GM13977 (cell line): ENCODE results near the gene SLC4A3.

Experiments
- DNase-seq: peaks from one replicate; pipeline ENCODE4 v3.0.0; 2012; ENCODE audit warnings: low spot score
- in situ Hi-C: fragments of 300-500 bp; cut with MboI; formaldehyde crosslinking; loops from one replicate; pipeline ENCODE4 v1.12.0; 2022; ENCODE audit warnings: low sequenced_read_pairs, low pct_unique_long_range_greater_than_20kb, mixed read lengths, inconsistent platforms; ENCODE audit not compliant: unreplicated experiment
- TF ChIP-seq, protein P1 (sequence below): IDR thresholded peaks from 2 replicates; pipeline ENCODE4 v1.5.1; 2012; ENCODE audit warnings: mild to moderate bottlenecking, control low read depth; ENCODE audit not compliant: insufficient read depth; ENCODE audit errors: extremely low read depth, missing control alignments

The SLC4A3 gene

DNA sequence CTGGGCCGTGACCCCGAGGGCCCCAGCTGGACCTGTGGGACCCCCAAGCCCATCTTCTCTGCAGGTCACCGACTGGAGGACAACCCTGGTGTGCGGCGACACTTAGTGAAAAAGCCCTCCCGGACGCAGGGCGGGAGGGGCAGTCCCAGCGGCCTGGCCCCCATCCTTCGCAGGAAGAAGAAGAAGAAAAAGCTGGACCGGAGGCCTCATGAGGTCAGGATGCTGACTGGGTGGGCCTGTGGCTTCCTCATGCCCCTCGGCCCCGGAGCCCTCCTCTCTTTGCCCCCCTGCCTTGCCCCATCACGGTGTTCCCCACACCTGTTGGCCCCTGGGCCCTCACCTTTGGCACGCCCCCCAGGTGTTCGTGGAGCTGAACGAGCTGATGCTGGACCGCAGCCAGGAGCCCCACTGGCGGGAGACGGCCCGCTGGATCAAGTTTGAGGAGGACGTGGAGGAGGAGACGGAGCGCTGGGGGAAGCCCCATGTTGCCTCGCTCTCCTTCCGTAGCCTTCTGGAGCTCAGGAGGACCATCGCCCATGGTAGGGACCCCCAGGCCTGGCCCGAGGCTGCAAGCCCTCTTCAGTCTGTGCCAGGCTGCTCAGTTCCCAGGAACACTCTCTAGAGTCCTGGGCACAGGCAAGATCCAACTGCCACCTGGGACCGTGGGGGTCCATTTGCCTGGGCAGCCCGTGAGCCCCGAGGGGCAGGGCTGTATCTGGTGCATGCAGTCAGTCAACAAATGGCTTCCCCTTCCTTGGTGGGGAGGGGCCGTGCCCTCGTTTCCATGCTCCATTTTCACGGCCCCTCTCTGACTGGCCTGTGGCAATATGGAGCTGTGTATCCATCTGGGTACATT is 4.7 kb downstream of the SLC4A3 start:
- in situ Hi-C loops, result no loop called here

DNA sequence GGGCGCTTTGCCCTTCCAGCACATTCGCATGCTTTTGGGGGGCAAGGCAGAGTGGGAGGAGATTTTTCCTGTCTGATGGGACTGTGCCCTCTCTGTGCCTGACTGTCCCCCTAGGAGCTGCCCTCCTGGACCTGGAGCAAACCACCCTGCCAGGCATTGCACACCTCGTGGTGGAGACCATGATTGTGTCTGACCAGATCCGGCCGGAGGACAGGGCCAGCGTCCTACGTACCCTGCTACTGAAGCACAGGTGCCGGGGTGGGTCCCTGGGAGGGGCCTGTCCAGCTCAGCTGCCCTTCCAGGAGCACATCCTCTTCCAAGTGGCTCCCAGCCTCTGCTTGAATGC is 5.3 kb downstream of the SLC4A3 start:
- DNase-seq, result peak; percentile 20
- TF ChIP-seq, protein P1, sequence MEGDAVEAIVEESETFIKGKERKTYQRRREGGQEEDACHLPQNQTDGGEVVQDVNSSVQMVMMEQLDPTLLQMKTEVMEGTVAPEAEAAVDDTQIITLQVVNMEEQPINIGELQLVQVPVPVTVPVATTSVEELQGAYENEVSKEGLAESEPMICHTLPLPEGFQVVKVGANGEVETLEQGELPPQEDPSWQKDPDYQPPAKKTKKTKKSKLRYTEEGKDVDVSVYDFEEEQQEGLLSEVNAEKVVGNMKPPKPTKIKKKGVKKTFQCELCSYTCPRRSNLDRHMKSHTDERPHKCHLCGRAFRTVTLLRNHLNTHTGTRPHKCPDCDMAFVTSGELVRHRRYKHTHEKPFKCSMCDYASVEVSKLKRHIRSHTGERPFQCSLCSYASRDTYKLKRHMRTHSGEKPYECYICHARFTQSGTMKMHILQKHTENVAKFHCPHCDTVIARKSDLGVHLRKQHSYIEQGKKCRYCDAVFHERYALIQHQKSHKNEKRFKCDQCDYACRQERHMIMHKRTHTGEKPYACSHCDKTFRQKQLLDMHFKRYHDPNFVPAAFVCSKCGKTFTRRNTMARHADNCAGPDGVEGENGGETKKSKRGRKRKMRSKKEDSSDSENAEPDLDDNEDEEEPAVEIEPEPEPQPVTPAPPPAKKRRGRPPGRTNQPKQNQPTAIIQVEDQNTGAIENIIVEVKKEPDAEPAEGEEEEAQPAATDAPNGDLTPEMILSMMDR, result no peak
- in situ Hi-C loops, result no loop called here

More for the DNA sequence above, 4.7 kb downstream of the SLC4A3 start:
- peak; percentile 19 for DNase-seq
- TF ChIP-seq, protein P1, result no peak

DNA sequence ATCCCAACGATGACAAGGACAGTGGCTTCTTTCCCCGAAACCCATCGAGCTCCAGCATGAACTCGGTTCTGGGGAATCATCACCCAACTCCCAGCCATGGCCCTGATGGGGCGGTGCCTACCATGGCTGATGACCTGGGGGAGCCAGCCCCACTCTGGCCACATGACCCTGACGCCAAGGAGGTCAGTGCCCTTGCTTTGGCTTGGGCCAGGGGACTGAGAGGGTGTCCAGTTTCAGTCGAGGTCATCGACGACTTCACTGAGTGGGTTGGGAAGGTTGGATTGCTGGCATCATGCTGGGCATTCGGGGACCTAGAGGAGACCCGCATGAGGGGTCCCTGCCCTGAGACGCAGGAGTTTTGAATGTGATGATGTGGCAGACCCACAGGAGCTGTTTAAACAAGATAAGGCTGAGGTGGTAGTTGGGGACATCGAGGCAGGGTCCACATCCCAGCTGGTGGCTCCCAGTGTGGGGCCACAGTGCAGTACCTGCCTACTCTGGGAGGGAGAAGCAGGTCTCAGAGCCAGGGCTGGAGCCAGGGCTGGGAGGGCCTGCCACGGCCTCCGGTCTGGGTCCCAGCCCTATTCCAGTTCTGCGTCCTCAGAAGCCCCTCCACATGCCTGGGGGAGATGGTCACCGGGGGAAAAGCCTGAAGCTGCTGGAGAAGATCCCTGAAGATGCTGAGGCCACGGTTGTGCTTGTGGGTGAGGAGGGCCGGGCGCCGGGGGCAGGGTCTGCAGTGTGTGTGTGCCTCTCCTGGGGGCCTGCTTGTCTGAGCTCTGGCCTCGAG is 6.0 kb downstream of the SLC4A3 start:
- peak; percentile 11 for DNase-seq
- in situ Hi-C loops, result no loop called here
- TF ChIP-seq, protein P1, result no peak

DNA sequence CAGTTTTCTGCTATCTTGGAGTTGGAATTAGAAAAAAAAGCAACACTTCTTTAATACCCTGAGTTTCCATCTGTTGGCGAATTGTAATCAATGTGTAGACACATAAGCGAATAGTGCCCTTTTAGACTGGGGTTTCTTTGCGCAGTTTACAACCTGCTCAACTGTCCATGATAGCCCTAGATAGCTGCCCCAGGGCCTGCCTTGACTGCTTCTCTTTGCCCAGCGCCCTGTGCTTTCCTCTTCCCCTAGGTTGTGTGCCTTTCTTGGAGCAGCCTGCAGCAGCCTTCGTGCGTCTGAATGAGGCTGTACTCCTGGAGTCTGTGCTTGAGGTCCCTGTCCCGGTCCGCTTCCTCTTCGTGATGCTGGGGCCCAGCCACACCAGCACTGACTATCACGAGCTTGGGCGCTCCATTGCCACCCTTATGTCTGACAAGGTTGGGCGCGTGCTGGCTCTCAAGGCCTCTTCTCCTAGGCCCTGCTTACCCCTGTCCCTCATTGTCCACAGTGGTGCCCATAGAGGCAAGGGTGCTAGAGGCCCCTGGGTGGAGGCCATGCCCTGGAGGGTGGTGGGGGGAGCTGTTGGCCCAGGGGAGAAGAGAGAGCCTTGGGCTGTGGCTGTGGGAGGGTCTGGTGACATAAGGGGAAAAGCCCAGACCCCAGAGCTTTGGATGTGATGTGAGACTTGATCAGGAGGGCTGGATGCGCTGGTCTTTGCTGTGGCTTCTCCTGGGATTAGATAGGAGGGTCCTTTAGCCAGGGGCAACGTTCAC is 6.9 kb downstream of the SLC4A3 start:
- in situ Hi-C loops, result no loop called here
- TF ChIP-seq, protein P1, result no peak
- peak; percentile 12 for DNase-seq

DNA sequence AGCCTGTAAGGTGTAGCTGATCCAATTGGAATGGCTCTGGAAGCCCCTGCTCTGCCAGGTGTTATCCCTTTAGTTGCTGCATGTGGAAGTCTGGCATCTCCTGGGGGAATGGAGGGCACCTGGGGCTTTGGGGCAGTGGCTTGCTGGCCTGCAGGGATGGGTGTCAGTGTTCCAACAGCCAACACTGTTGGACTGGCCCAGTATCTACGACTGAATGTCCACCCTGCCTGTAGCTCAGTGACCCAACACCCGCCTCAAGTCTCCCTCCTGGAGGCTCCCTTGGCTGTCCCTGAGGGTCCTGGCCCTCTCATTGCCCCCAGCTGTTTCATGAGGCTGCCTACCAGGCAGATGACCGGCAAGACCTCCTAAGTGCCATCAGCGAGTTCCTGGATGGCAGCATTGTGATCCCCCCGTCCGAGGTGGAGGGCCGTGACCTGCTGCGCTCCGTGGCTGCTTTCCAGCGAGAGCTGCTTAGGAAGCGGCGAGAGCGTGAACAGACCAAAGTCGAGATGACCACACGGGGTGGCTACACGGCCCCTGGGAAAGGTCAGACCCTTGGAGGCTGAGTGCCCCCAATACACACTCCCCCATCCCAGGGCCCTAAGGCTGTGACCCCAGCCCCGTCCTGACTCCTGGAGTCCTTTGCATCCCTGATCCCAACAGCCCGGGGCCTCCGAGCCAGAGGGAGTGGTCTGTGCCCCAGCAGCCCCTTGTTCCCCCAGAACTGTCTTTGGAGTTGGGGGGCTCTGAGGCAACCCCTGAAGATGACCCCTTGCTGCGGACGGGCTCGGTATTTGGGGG is 7.7 kb downstream of the SLC4A3 start:
- in situ Hi-C loops, result no loop called here

More for the DNA sequence above, 7.7 kb downstream of the SLC4A3 start:
- peak; percentile 23 for DNase-seq
- TF ChIP-seq, protein P1, result no peak
